ENCODE results near the gene TCP11L2.
A peak's percentile ranks its signal among the peaks of the same experiment; 100 is the strongest.

Gene TCP11L2

DNA sequence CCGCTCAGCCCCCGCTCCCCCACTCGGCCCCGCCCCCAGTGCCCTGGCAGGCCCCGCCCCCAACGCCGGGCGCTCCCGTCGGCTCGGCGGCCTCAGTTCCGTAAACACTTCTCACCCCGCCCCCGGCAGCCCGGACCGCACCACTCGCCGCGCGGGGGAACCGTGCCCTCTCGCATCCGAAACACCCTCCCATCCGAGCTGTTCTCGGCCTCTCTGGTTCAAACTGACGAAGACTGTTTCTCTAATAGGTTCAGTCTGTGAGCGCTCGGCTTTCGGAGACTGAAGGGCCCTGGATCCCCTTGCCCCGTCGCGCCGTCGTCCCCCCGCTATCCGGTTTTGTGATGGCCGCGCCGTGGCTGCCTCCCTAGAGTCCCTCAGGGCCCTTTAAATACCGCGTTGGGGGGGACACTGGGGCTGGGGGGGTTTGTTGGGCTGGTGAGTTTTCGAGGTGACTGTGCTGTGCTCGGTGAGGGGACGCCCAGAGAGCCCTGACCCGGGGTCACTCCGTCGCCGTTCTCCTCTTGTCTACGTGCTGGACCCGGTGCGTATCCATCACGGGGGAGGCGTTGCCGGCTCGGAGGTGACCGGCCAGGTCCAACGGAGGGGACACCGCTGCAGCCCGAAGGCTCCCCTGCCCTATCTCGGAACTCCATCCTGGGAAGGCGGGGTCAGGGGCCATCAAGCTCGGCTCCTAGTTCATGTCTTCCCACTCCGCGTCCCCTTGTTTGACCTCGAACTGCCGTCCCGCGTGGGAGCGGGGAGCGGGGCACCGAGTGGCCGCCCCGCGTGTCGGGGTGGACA lies at the start of gene TCP11L2:
Gene TCP11L2, plus strand, starts transcription at position 333 of the 801 bp plus-strand sequence. CDS start 8,343 bp downstream, outside the sequence.
- DNase-seq = peak; percentile 72

GRCh38 chr12:106254724-106255123 lies 47.8 kb upstream of the TCP11L2 start:
- no peak for DNase-seq

DNA sequence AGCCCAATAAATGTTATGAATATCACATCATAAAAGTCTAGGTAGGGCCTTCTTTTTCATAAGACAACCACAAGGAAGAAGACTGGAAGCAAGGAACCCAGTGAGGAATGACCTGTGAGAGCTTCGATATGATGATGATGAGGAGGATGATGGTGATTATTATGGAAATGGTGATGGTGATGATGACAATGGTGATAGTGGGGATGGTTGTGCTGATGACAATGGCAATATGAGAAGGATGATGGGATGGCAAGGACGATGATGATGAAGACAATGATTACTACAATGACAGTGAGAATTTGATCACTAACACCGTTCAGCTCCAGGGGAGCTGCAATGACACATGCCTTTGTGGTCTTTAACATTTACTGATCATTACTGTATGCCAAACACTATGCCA lies 47.0 kb upstream of the TCP11L2 start:
- DNase-seq = no peak

DNA sequence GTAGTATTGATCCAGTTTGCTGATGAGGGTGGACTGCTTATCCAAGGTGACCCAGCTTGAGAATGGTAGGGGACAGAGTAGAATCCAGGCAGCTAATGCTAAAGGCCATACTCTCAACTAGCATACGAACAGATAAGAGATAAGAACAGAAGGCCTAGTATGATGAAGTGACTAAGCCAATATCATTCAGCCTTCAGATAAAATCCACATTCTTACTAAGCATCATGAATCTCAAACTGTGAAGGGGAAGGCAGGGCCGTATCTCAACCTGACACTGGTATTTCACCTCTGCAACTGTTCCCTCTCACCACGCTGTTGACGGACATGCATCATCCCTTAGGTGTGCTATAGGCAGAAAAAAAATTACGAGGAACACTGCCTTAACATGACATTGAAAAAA lies 46.6 kb upstream of the TCP11L2 start:
- DNase-seq = no peak

- no peak for DNase-seq
Observed at GRCh38 chr12:106256524-106256923, 46.0 kb upstream of the TCP11L2 start.

GRCh38 chr12:106258226-106258625 lies 44.3 kb upstream of the TCP11L2 start:
- DNase-seq = no peak

- no peak for DNase-seq
Observed at GRCh38 chr12:106258935-106259334, 43.6 kb upstream of the TCP11L2 start.

GRCh38 chr12:106265116-106265515 lies 37.4 kb upstream of the TCP11L2 start:
- no peak for DNase-seq

DNA sequence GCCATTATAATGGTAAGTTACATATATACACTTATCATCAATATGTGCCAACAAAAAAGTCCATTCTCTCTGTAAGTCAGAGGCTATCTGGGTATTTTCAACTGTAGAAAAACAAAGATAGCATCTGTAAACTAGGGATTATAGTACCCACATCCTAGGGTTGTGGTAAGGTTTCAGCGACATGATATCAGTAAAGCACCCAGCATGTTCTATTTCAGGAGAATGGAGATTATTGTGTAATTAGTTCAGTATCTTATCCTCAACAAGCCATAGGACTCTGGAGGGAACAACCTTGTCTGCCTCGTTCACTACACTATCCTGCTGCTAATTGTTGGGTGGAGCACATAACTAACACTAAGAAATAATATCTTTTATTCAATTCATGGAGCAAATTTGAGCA lies 35.0 kb upstream of the TCP11L2 start:
- no peak for DNase-seq

DNA sequence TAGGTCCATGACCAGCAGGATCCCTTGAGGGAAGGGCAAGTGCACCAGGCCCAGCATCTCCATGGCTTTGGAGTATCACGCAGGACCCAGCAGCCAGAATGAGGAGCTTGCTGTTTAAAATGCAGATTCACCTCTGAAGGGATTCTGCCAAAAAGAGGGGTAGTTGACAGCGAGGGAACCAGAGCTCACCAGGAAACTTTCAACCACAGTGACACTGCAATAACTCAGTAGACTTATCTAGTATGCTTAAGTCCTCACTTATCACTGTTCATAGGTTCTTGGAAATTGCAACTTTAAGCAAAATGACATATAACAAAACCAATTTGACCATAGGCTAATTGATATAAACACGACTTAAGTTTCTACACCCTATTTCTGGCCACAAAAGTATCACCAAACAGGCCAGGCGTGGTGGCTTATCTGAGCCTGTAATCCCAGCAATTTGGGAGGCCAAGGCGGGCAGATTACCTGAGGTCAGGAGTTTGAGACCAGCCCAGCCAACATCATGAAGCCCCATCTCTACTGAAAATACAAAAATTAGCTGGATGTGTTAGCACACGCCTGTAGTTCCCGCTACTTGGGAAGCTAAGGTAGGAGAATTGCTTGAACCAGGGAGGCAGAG lies 33.3 kb upstream of the TCP11L2 start:
- DNase-seq = no peak

- no peak for DNase-seq
Observed at GRCh38 chr12:106271575-106272505, 30.7 kb upstream of the TCP11L2 start.

DNA sequence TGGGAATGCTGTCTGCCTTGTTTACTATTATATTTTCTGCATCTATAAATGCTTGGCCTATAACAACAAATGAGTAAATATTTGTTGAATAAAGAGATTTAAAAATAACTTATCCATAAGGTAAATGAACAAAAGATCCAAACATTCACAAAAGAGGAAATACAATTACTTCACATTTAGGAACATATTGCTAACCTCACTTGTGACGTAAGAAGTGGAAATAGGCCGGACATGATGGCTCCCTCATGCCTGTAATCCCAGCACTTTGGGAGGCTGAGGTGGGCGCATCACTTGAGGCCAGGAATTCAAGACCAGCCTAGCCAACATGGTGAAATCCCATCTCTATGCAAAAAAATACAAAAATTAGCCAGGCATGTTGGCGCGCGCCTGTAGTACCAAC lies 29.0 kb upstream of the TCP11L2 start:
- no peak for DNase-seq

DNA sequence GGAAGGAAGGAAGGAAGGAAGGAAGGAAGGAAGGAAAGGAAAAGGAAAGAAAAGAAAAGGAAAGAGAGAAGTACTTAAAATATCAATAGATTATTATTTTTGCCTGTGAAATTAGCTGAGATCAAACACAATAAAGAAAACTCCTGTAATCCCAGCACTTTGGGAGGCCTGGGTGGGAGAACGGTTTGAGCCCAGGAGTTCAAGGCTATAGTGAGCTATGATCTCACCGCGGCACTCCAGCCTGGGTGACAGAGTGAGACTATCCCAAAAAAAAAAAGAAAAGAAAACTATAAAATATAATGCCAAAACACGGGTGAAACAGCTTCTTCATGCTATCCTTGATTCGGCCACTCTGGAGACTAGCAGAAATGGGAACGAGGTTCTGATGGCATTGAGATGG lies 28.5 kb upstream of the TCP11L2 start:
- DNase-seq = no peak

- DNase-seq = no peak
Observed at GRCh38 chr12:106274575-106275121, 27.9 kb upstream of the TCP11L2 start.

DNA sequence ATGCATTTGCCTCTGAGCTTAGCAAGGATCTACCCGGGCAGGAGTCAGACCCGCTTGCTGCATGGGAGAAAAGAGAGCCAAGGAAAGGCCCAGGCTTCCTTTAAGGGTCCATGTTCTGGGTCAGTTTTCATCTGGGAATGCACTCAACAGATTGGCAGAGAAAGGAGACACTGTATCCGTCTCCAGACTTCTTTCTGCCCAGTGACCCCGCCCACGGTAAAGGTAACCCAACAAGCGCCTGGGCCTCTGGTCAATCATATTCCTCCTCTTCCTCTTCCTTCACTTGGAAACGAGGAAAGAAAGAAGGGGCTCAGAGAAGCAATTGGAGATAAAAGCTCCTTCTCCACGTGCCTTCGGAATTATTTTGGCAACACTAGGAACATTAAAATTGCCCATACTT lies 27.1 kb upstream of the TCP11L2 start:
- DNase-seq = no peak

- DNase-seq = no peak
Observed at GRCh38 chr12:106276032-106276740, 26.3 kb upstream of the TCP11L2 start.

GRCh38 chr12:106280106-106280505 lies 22.4 kb upstream of the TCP11L2 start:
- DNase-seq = no peak

DNA sequence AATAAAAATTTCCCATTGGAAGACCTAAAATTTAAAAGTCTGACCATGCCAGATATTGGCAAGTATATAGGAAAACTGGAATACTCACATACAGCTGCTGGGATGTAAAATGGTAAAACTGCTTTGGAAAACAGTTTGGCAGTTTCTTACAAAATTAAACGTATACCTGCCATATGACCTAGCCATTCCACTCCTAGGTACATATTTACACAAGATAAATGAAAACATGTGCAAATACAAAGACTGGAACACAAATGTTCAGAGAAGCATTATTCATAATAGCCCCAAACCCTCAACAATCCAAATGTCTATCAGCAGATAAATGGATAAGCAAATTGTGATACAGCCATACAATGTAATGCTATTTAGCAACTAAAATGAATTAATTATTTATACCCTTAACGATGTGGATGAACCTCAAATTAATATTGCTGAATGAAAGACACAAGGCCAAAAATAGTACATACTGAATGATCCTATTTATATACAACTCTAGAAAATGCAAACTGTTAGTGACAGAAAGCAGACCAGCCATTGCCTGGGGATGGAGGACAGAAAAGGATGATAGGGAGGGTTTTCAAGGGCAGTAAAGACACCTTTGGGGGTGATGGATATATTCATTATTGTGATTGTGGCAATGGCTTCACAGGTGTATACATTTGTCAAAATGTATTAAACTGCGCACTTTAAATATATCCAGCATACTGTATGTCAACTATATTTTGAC lies 21.3 kb upstream of the TCP11L2 start:
- DNase-seq = no peak

DNA sequence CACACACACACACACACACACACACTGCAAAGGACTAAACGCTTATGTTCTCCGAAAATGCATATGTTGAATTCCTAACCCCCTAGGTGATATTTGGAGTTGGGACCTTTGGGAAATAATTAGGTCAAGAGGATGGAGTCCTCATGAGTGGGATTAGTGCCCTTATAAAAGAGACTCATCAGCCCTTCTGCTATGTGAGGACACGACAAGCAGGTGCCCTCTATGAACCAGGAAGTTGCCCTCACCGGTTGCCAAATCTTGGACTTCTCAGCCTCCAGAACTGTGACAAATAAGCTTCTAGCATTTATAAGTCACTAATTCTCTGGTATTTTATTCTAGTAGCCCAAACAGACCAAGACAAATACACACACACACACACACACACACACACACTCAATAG lies 20.7 kb upstream of the TCP11L2 start:
- no peak for DNase-seq

DNA sequence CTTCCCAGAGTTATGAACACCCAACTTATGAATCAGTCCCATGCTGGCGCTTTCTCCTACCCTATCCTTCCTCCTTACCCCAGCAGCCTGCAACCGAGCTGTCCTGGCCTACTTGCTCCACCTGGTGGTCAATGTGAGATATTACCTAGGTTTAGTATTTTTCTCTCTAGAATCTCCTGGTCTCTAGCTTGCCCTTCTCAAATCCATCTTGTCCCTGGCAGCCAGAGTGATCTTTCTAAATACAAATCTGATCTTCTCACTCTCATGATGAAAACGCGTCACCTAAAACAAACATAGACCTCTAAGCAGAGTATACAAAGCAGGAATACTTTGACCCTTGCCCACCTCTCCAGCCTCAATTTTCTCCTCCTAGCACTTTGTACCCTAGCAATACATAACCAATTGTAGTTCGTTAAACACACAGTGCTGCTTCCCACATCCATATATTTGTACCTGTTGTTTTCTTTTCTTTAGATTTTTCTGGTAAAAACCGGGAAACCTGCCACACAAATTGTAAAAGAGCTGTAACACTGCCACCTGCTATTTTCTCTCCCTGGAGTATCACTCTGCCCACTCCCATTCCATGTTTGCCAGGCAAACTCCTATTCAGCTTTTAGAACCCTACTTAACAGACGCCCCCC lies 20.0 kb upstream of the TCP11L2 start:
- DNase-seq = peak; percentile 28

Data from NCI-H1436 (cell line).